ENCODE data around the gene IQCM.

IQCM gene

DNA sequence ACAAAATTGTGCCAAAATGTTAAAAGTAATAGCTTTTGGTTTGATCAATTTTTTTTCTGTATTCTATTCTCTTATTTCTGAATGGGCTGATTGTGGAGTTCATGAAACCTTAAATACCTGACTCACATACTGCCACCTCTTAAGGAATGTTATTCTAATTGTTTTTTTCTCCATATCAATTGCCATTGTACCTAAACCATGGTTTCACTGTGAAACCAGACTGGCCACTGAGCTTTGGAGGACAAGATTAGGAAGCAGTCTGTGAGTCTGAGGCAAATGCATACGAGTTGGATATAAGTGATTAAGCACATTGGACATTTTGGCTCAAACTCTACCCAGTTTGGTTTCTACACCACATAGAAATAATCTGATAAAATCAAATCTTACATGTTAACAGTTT, 184.0 kb downstream of the IQCM start:
- no peak for DNase-seq
- in situ Hi-C loops (cut with MboI; ENCODE audit: low pct_unique_long_range_greater_than_20kb, low sequenced_read_pairs), result no loop called here

- in situ Hi-C loops (cut with MboI; ENCODE audit: low pct_unique_long_range_greater_than_20kb, low sequenced_read_pairs), result no loop called here
- no peak for DNase-seq
These were observed 185.6 kb downstream of the IQCM start for GRCh38 chr4:149630064-149630463.

DNA sequence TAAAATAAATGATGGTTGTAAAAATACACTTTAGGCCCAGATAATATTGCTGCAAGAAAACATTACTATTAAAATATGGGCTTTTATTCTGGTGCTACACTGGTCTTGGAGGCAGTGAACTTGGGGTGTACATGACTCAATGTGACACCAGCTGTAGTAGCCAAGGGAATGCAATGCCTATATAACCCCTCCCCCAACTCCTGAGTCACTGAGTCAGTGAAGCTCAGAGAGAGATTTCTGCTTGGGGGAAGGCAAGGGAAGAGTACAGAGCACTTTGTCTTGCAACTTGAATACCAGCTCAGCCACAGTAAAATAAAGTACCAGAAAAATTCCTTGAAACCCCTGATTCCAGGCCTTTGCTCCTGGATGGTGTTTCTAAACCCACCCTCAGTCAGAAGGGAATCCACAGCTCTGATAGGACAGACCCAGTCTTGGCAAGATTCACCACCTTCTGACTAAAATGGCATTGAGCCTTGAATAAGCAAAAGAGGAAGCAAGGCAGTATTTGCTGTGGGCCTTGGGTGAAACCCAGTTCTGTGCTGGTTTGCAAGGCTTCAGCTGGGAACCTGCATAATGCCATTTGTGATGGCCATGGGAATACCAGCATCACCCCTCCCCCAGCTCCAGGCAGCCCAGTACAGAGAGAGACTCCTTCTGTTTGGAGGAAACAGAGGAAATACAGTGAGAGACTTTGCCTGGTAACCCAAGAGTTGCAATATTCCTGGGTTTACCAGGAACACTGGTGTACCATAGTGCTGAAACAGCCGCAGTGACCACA, 209.9 kb downstream of the IQCM start:
- in situ Hi-C loops (cut with MboI; ENCODE audit: low pct_unique_long_range_greater_than_20kb, low sequenced_read_pairs), result no loop called here
- DNase-seq, result no peak

- in situ Hi-C loops (cut with MboI; ENCODE audit: low pct_unique_long_range_greater_than_20kb, low sequenced_read_pairs), result no loop called here
- no peak for DNase-seq
These were observed 210.8 kb downstream of the IQCM start for GRCh38 chr4:149604827-149605226.

DNA sequence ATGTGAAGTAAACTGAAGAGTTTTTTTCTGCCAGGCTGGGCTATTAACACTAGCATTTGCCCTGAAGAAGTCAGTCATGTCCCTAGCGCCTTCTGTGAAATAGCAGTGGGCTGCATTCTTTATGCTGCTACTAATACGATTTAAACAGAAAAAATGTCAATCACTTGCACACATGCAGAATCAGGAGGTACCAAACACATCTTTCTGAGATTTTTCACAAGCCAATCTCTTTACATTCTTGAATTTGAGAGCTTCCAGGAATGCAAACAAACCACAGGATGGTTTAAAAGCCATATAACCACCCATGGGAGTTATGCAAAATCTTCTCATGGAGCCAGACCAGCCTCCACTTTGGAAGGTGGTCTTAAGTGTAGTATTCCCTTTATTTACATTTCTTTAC, 220.1 kb downstream of the IQCM start:
- DNase-seq, result no peak

DNA sequence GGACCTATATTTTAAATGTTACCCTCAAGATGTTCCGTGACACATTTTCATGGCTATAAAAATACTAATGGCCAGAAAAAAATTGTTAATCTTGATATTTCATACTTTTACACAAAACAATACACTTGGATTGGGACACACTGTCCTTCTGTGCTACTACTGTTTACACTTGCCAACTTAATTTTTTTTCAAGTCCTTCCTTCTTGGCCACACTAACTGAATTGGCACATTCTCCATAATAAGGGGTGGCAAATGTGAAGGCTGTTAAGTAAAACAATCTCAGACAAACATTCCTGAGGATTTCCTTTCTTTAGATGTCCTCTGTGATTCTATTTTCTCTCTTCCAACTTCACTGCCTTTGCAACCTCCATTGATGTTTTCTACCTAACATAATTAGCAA, 225.8 kb downstream of the IQCM start:
- no peak for DNase-seq
- in situ Hi-C loops (cut with MboI; ENCODE audit: low pct_unique_long_range_greater_than_20kb, low sequenced_read_pairs), result no loop called here

More for the DNA sequence above, 220.1 kb downstream of the IQCM start:
- in situ Hi-C loops (cut with MboI; ENCODE audit: low pct_unique_long_range_greater_than_20kb, low sequenced_read_pairs), result no loop called here

GRCh38 chr4:149584722-149585121, 230.9 kb downstream of the IQCM start:
- in situ Hi-C loops (cut with MboI; ENCODE audit: low pct_unique_long_range_greater_than_20kb, low sequenced_read_pairs), result no loop called here
- no peak for DNase-seq

DNA sequence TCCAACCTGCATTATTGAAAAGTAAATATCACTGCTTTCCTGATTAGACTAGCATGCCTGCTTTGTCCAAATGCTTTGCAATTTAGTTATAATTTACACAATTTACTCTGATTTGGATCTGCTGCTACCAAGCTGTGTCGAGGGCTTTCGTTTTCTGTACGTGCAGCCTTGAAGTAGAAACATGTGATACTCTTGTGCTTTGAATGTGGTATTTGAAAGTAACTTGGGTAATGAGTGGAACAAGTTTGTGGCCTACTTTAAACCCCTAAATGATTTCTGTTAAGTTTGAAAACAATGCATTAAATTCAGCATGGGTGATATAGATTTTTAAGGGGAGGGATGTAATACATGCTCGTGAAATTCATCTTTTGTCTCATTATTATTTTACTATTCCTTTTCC, 240.7 kb downstream of the IQCM start:
- no peak for DNase-seq
- in situ Hi-C loops (cut with MboI; ENCODE audit: low pct_unique_long_range_greater_than_20kb, low sequenced_read_pairs), result no loop called here

GRCh38 chr4:149572716-149573115, 242.9 kb downstream of the IQCM start:
- in situ Hi-C loops (cut with MboI; ENCODE audit: low pct_unique_long_range_greater_than_20kb, low sequenced_read_pairs), result no loop called here
- no peak for DNase-seq

- DNase-seq, result no peak
- in situ Hi-C loops (cut with MboI; ENCODE audit: low pct_unique_long_range_greater_than_20kb, low sequenced_read_pairs), result no loop called here
These were observed 259.8 kb downstream of the IQCM start for GRCh38 chr4:149555799-149556198.

DNA sequence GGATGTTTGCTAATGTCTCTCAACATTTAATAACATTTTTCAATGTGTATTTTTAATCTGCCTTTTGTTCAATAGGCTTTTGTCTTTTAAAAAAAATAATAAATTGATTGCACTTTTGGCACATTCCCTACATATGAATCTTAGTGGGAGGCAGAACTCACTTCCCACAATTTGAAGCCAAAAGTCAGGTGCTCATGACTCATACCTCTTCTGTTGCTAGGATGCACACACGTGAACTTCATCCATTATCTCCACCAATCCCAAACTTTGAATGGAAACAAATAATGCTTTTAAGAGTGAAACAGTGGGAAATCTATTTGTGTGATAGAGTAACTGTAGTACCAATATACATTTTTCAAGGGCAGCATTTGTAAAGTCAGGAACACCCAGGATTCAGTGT, 260.5 kb downstream of the IQCM start:
- no peak for DNase-seq
- in situ Hi-C loops (cut with MboI; ENCODE audit: low pct_unique_long_range_greater_than_20kb, low sequenced_read_pairs), result no loop called here

DNA sequence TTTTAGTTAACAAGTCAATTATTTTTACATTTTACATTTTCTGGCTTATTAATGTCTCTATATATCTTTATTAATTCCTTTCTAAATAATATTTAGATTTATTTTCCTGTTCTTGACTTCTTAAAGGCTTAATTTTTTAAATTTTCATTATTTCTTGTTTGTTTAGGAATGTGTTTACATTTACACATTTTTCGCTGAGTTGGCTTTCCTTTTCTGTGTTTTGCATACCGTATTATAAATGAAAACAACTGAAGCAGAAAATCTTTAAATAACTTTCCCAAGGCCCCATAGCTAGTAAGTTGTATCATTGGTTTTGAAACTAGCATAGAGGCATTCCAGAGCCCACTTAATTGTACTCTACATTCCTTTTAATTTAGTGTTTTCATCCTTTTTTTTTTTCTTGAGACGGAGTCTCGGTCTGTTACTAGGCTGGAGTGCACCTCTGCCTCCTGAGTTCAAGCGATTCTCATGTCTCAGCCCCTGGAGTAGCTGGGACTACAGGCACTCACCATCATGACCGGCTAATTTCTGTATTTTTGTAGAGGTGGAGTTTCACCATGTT, 261.6 kb downstream of the IQCM start:
- in situ Hi-C loops (cut with MboI; ENCODE audit: low pct_unique_long_range_greater_than_20kb, low sequenced_read_pairs), result no loop called here
- no peak for DNase-seq

DNA sequence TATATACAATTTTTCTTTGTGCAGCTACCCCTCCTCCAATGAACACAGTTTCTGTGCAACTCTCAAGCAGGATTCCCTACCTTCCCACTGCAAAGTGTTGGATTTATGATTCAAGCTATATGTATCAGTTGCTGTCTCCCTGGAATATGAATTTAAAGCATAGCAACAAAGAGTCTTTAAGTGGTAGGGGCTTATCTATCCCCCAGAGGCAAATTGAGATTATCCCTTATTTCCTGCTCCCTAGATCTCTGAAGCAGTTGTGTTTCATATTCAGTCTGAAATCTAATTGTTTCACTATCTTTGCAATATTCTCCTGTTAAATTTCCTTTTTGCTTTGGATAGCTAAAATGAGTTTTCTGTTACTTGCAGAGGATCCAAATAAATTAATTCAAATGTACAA, 263.0 kb downstream of the IQCM start:
- in situ Hi-C loops (cut with MboI; ENCODE audit: low pct_unique_long_range_greater_than_20kb, low sequenced_read_pairs), result no loop called here
- no peak for DNase-seq

GRCh38 chr4:149549911-149550310, 265.7 kb downstream of the IQCM start:
- DNase-seq, result no peak
- in situ Hi-C loops (cut with MboI; ENCODE audit: low pct_unique_long_range_greater_than_20kb, low sequenced_read_pairs), result no loop called here

DNA sequence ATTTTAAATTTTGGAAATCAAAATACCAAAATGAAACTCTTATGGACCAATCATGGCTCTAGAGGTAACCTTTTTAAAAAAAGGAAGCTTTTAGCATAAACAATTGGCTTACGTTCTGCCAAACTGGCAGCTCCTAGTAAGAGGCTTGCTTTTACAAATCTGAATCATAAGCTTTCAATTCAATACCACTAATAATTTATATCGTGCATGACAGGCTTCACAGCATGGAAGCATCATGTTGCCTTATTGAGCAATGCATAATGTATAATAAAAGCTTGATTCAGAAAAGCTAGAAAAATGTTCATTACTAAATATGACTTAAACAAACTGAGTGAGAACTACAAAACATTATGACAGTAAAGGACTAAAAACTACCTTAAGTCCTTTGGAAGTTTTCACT, 280.9 kb downstream of the IQCM start:
- no peak for DNase-seq
- in situ Hi-C loops (cut with MboI; ENCODE audit: low pct_unique_long_range_greater_than_20kb, low sequenced_read_pairs), result no loop called here

GRCh38 chr4:149531861-149532260, 283.8 kb downstream of the IQCM start:
- no peak for DNase-seq
- in situ Hi-C loops (cut with MboI; ENCODE audit: low pct_unique_long_range_greater_than_20kb, low sequenced_read_pairs), result no loop called here

- DNase-seq, result no peak
- in situ Hi-C loops (cut with MboI; ENCODE audit: low pct_unique_long_range_greater_than_20kb, low sequenced_read_pairs), result no loop called here
These were observed 292.6 kb downstream of the IQCM start for GRCh38 chr4:149523039-149523438.

GRCh38 chr4:149521611-149522425, 293.8 kb downstream of the IQCM start:
- no peak for DNase-seq
- in situ Hi-C loops (cut with MboI; ENCODE audit: low pct_unique_long_range_greater_than_20kb, low sequenced_read_pairs), result no loop called here

DNA sequence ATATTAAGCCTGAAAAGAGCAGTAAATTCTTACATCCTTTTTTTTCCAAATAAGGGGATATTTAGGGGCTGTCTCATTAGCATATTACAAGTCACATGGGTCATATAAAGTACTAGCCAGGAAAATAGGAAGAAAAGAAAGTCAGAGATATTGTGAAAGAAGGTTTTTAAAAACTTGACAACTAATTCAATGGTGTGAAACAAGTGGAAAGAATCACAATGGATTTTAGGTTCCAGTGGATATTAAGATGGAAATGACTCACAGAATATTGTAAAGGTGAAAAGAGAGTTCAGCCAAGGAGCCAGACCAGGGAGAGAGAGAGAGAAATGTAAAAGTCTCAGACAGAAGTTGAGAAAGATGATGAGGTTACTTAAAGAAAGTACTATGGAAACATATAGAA, 297.2 kb downstream of the IQCM start:
- in situ Hi-C loops (cut with MboI; ENCODE audit: low pct_unique_long_range_greater_than_20kb, low sequenced_read_pairs), result no loop called here
- no peak for DNase-seq

DNA sequence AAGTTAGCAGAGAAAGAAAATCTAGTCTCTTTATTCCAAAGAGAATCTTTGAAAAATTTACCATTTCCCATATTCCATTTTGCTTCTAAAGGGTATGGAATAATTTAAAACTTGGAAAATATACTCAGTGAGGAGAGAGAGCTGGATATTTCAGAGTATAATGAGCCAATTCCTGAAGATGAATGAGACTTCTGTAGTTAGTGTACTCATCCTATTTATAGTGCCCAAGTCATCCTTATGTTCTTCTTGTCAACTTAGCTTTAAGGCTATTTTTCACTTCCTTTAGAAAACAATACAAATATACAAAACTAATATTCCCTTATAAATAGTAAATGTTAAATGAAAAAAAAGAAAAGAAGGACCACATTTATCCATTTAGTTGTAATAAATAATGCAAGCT, 302.6 kb downstream of the IQCM start:
- no peak for DNase-seq
- in situ Hi-C loops (cut with MboI; ENCODE audit: low pct_unique_long_range_greater_than_20kb, low sequenced_read_pairs), result no loop called here

Data from KBM-7 (cell line).